OCI-M2 (cell line): Measurements from ENCODE around the gene C1orf21.

Experiments
- DNase-seq: peaks from one replicate; lab custom pipeline; 2025; ENCODE audit not compliant: unreplicated experiment; lab: John Stamatoyannopoulos, UW

C1orf21 gene

GRCh38 chr1:184512724-184513123, 125.9 kb downstream of the C1orf21 start:
- DNase-seq = no peak

GRCh38 chr1:184513421-184513820, 126.6 kb downstream of the C1orf21 start:
- no peak for DNase-seq

- no peak for DNase-seq
Observed at GRCh38 chr1:184513966-184514365, 127.1 kb downstream of the C1orf21 start.

GRCh38 chr1:184514447-184514846, 127.6 kb downstream of the C1orf21 start:
- no peak for DNase-seq

- DNase-seq = no peak
Observed at GRCh38 chr1:184517130-184517529, 130.3 kb downstream of the C1orf21 start.

- no peak for DNase-seq
Observed at GRCh38 chr1:184518736-184519357, 132.0 kb downstream of the C1orf21 start.

GRCh38 chr1:184520336-184520735, 133.5 kb downstream of the C1orf21 start:
- DNase-seq = no peak

GRCh38 chr1:184524248-184524647, 137.4 kb downstream of the C1orf21 start:
- no peak for DNase-seq

GRCh38 chr1:184527402-184527801, 140.6 kb downstream of the C1orf21 start:
- DNase-seq = no peak

GRCh38 chr1:184530226-184530625, 143.4 kb downstream of the C1orf21 start:
- DNase-seq = no peak

GRCh38 chr1:184531296-184531695, 144.5 kb downstream of the C1orf21 start:
- no peak for DNase-seq

GRCh38 chr1:184532199-184532598, 145.4 kb downstream of the C1orf21 start:
- no peak for DNase-seq

GRCh38 chr1:184533049-184533448, 146.2 kb downstream of the C1orf21 start:
- no peak for DNase-seq

- no peak for DNase-seq
Observed at GRCh38 chr1:184533915-184534314, 147.1 kb downstream of the C1orf21 start.

- no peak for DNase-seq
Observed at GRCh38 chr1:184534690-184535089, 147.9 kb downstream of the C1orf21 start.

- DNase-seq = no peak
Observed at GRCh38 chr1:184535191-184535970, 148.6 kb downstream of the C1orf21 start.

- no peak for DNase-seq
Observed at GRCh38 chr1:184536246-184536985, 149.6 kb downstream of the C1orf21 start.

GRCh38 chr1:184539580-184539979, 152.8 kb downstream of the C1orf21 start:
- DNase-seq = no peak

GRCh38 chr1:184541537-184542152, 154.8 kb downstream of the C1orf21 start:
- DNase-seq = no peak

- DNase-seq = no peak
Observed at GRCh38 chr1:184542291-184542690, 155.5 kb downstream of the C1orf21 start.

- no peak for DNase-seq
Observed at GRCh38 chr1:184545601-184546000, 158.8 kb downstream of the C1orf21 start.
